Measurements from ENCODE around the gene NOX3. TPM values are rescaled to one million over a fixed set of nuclear protein-coding genes. Genes with fewer than 3 reads are reported as not detected.
"Not testable (repeated sequence)": the region's sequence is repeated elsewhere in the genome, so short reads cannot be mapped to it uniquely, and the experiment has no call there.

NOX3 gene
- total and polyA plus RNA-seq, 2 donors (not counting 1 experiment from before 2014, with no cell fraction given), result not detected

DNA sequence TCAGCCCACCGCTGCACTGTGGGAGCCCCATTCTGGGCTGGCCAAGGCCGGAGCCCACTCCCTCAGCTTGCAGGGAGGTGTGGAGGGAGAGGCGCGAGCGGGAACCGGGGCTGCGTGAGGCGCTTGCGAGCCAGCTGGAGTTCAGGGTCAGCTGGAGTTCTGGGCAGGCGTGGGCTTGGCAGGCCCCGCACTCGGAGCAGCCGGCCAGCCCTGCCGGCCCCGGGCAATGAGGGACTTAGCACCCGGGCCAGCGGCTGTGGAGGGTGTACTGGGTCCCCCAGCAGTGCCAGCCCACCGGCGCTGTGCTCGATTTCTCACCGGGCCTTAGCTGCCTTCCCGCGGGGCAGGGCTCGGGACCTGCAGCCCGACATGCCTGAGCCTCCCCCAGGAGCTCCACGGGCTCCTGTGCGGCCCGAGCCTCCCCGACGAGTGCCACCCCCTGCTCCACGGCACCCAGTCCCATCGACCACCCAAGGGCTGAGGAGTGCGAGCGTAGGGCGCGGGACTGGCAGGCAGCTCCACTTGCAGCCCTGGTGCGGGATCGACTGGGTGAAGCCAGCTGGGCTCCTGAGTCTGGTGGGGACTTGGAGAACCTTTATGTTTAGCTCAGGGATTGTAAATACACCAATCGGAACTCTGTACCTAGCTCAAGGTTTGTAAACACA is 92.5 kb downstream of the NOX3 start:
- H4K20me1 ChIP-seq (ENCODE audit: control insufficient read depth, insufficient read depth, low read length, poor library complexity, severe bottlenecking); H3K27me3 Mint-ChIP-seq; H3K27ac ChIP-seq (ENCODE audit: low read length in 2 of 2); H2AFZ ChIP-seq (ENCODE audit: insufficient read depth, low read depth, low read length, poor library complexity, severe bottlenecking); H3K4me3 Mint-ChIP-seq; H3K4me2 ChIP-seq (replicated peaks; ENCODE audit: low read depth, low read length, poor library complexity, severe bottlenecking); H3K4me1 ChIP-seq (ENCODE audit: control insufficient read depth in 2 of 2, insufficient read depth in 2 of 2, low read length in 2 of 2); H3K79me2 ChIP-seq (ENCODE audit: control insufficient read depth, insufficient read depth, low read length); H3K9me3 Mint-ChIP-seq (ENCODE audit: insufficient read depth); H3K9ac ChIP-seq (ENCODE audit: low read length); CTCF ChIA-PET; H3K4me1 Mint-ChIP-seq; H3K9me3 ChIP-seq (ENCODE audit: control extremely low read depth in 1 of 3, control insufficient read depth in 2 of 3, insufficient read depth in 1 of 3, low read length in 2 of 3); intact Hi-C loops (cut with micrococcal nuclease); DNase-seq; H3K36me3 ChIP-seq (replicated peaks in 1 of 2; ENCODE audit: control extremely low read depth in 1 of 2, control insufficient read depth in 1 of 2, extremely low read depth in 1 of 2, insufficient read depth in 2 of 2, low read length in 1 of 2); H3K27me3 ChIP-seq (replicated peaks in 1 of 4; ENCODE audit: control extremely low read depth in 1 of 4, control insufficient read depth in 3 of 4, insufficient read depth in 4 of 4, low read length in 3 of 4); H3K27ac Mint-ChIP-seq; POLR2A ChIA-PET; ATAC-seq (ENCODE audit: low read depth); H3K4me3 ChIP-seq (ENCODE audit: control extremely low read depth in 1 of 5, extremely low read depth in 1 of 5, insufficient read depth in 1 of 5, low read depth in 2 of 5, low read length in 4 of 5): not testable (repeated sequence)
- 97% methylated on average over 27 of the region's 39 CpGs for WGBS (ENCODE audit: insufficient coverage)

DNA sequence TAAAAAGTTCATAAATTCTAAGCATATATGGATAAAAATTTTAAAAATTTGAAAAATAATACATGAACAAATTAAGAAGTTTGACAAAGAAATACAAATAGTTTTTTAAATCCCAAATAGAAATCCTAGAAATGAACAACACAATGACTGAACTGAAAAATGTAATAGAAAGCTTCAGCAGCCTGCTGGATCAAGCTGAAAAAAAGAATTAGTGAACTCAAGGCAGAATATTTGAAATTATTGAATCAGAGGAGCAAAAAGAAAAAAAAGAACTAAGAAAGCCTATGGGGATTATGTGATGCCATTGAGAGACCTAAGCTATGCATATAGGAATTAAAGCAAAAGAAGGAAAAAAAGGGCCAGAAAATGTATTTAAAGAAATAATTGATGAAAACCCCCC is 101.5 kb downstream of the NOX3 start:
- ATAC-seq (ENCODE audit: low read depth), result no peak
- no peak for TF ChIP-seq EZH2 (IDR thresholded peaks at IDR 0.05; ENCODE audit: borderline replicate concordance, insufficient read depth, low read depth, low read length, poor library complexity, severe bottlenecking)
- TF ChIP-seq, protein P1, sequence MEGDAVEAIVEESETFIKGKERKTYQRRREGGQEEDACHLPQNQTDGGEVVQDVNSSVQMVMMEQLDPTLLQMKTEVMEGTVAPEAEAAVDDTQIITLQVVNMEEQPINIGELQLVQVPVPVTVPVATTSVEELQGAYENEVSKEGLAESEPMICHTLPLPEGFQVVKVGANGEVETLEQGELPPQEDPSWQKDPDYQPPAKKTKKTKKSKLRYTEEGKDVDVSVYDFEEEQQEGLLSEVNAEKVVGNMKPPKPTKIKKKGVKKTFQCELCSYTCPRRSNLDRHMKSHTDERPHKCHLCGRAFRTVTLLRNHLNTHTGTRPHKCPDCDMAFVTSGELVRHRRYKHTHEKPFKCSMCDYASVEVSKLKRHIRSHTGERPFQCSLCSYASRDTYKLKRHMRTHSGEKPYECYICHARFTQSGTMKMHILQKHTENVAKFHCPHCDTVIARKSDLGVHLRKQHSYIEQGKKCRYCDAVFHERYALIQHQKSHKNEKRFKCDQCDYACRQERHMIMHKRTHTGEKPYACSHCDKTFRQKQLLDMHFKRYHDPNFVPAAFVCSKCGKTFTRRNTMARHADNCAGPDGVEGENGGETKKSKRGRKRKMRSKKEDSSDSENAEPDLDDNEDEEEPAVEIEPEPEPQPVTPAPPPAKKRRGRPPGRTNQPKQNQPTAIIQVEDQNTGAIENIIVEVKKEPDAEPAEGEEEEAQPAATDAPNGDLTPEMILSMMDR (IDR thresholded peaks at IDR 0.05), result no peak
- POLR2A ChIA-PET, result no interaction called here

More for the DNA sequence above, 101.5 kb downstream of the NOX3 start:
- Histone ChIP-seq H3K4me3 (ENCODE audit: control extremely low read depth in 1 of 5, extremely low read depth in 1 of 5, insufficient read depth in 1 of 5, low read depth in 2 of 5, low read length in 4 of 5) (no peak overlapping the region), H4K20me1 (ENCODE audit: control insufficient read depth, insufficient read depth, low read length, poor library complexity, severe bottlenecking) (no peaks in the 10 kb centered on the region), H3K4me1 (ENCODE audit: control insufficient read depth in 2 of 2, insufficient read depth in 2 of 2, low read length in 2 of 2) (peaks cover 2 to 14% of the 10 kb centered on the region in 2 donors), H3K4me2 (replicated peaks; ENCODE audit: low read depth, low read length, poor library complexity, severe bottlenecking) (no peak overlapping the region), H3K27ac (ENCODE audit: low read length in 2 of 2) (no peak overlapping the region), H3K9ac (ENCODE audit: low read length) (no peak overlapping the region), H3K9me3 (ENCODE audit: control extremely low read depth in 1 of 3, control insufficient read depth in 2 of 3, insufficient read depth in 1 of 3, low read length in 2 of 3) (peaks cover 2 to 23% (median 20%) of the 10 kb centered on the region in 3 donors), H3K27me3 (replicated peaks in 1 of 4; ENCODE audit: control extremely low read depth in 1 of 4, control insufficient read depth in 3 of 4, insufficient read depth in 4 of 4, low read length in 3 of 4) (no peaks in the 10 kb centered on the region), H3K36me3 (replicated peaks in 1 of 2; ENCODE audit: control extremely low read depth in 1 of 2, control insufficient read depth in 1 of 2, extremely low read depth in 1 of 2, insufficient read depth in 2 of 2, low read length in 1 of 2) (no peaks in the 10 kb centered on the region), H2AFZ (ENCODE audit: insufficient read depth, low read depth, low read length, poor library complexity, severe bottlenecking) (no peak overlapping the region), H3K79me2 (ENCODE audit: control insufficient read depth, insufficient read depth, low read length) (no peaks in the 10 kb centered on the region)
- H3K4me3 Mint-ChIP-seq, result no peak overlapping the region
- DNase-seq, result no peak
- H3K9me3 Mint-ChIP-seq (ENCODE audit: insufficient read depth), result peaks cover 7% of the 10 kb centered on the region
- intact Hi-C loops (cut with micrococcal nuclease), result no loop called here
- H3K27me3 Mint-ChIP-seq, result no peaks in the 10 kb centered on the region
- peaks cover 19% of the 10 kb centered on the region for H3K4me1 Mint-ChIP-seq
- CTCF ChIA-PET, result no interaction called here
- H3K27ac Mint-ChIP-seq, result no peak overlapping the region

Data from B cell (primary cell).